IMR-90 (cell line): ENCODE measurements around the gene SLC16A7. TPM values are rescaled to one million over a fixed set of nuclear protein-coding genes. Genes with fewer than 3 reads are reported as not detected.

ENCODE experiments used
- ATAC-seq: fragments of 200-7000 bp; cut with Tn5 transposase; 2 replicates; pipeline ENCODE4 v1.9.1; 2020; ENCODE audit warnings: low read depth, mild to moderate bottlenecking, moderate library complexity
- BruUV-seq: library from RNA; stranded (reverse); fragments of 400-500 nt; replicated peaks from 2 replicates; lab custom pipeline; 2021; lab: Mats Ljungman, UMichigan
- CTCF ChIA-PET: fragments of 300-600 bp; formaldehyde crosslinking; extraction: SDS; loops from one replicate; lab custom pipeline; 2021; ENCODE audit warnings: antibody characterized with exemption; lab: Yijun Ruan, JAX
- POLR2A ChIA-PET: fragments of 300-600 bp; sonication (Branson Sonifier 250); formaldehyde crosslinking; loops from one replicate; lab custom pipeline; 2022; ENCODE audit warnings: antibody characterized with exemption; ENCODE audit not compliant: unreplicated experiment; lab: Charles Lee
- DNase-seq: peaks from one replicate; pipeline ENCODE4 v3.0.0; 2013
- H2AFZ ChIP-seq: replicated peaks from 2 replicates; pipeline ENCODE3; 2013; ENCODE audit warnings: low read length, mild to moderate bottlenecking; ENCODE audit not compliant: poor library complexity
- H2AK5ac ChIP-seq: 2 replicates; pipeline ENCODE4 v1.6.1; 2013; ENCODE audit warnings: low read depth, low read length, inconsistent platforms
- H2AK9ac ChIP-seq: replicated peaks from 2 replicates; pipeline ENCODE3; 2013; ENCODE audit warnings: mild to moderate bottlenecking, low read depth, low read length, moderate library complexity; ENCODE audit not compliant: poor library complexity
- H2BK120ac ChIP-seq: 2 replicates; pipeline ENCODE4 v1.6.1; 2013; ENCODE audit warnings: low read depth, low read length, inconsistent platforms
- H2BK15ac ChIP-seq: 3 replicates; pipeline ENCODE4 v1.6.1; 2013; ENCODE audit warnings: low read depth, low read length, inconsistent platforms
- H2BK20ac ChIP-seq: 2 replicates; pipeline ENCODE4 v1.6.1; 2013; ENCODE audit warnings: low read depth, mild to moderate bottlenecking, inconsistent platforms, low read length, moderate library complexity
- H2BK5ac ChIP-seq: 2 replicates; pipeline ENCODE4 v1.6.1; 2013; ENCODE audit warnings: mild to moderate bottlenecking, low read depth, low read length, inconsistent platforms; ENCODE audit not compliant: poor library complexity, severe bottlenecking
- H3K14ac ChIP-seq: replicated peaks from 2 replicates; pipeline ENCODE4 v1.6.1; 2013; ENCODE audit warnings: low read depth, low read length, inconsistent platforms
- H3K18ac ChIP-seq: 2 replicates; pipeline ENCODE4 v1.6.1; 2013; ENCODE audit warnings: low read depth, low read length, control low read depth
- H3K23ac ChIP-seq: 2 replicates; pipeline ENCODE4 v1.6.1; 2013; ENCODE audit warnings: low read depth, low read length, inconsistent platforms
- H3K27ac ChIP-seq: 2 replicates; pipeline ENCODE4 v1.5.1; 2013; ENCODE audit warnings: mild to moderate bottlenecking, control low read depth, low read length; ENCODE audit not compliant: insufficient read depth
- H3K27me3 ChIP-seq: 2 replicates; pipeline ENCODE4 v1.6.1; 2013; ENCODE audit warnings: low read length; ENCODE audit not compliant: control insufficient read depth, insufficient read depth
- H3K36me3 ChIP-seq: 2 replicates; pipeline ENCODE4 v1.6.1; 2013; ENCODE audit warnings: low read length, mixed read lengths; ENCODE audit not compliant: control insufficient read depth, insufficient read depth
- H3K4ac ChIP-seq: 2 replicates; pipeline ENCODE4 v1.6.1; 2013; ENCODE audit warnings: low read depth, low read length, inconsistent platforms
- H3K4me1 ChIP-seq: 2 replicates; pipeline ENCODE4 v1.6.1; 2013; ENCODE audit warnings: low read length, mixed read lengths; ENCODE audit not compliant: control insufficient read depth, insufficient read depth
- H3K4me2 ChIP-seq: 2 replicates; pipeline ENCODE4 v1.6.1; 2013; ENCODE audit warnings: low read depth, mild to moderate bottlenecking, control low read depth, low read length, moderate library complexity
- H3K4me3 ChIP-seq: 2 replicates; pipeline ENCODE4 v1.5.1; 2013; ENCODE audit warnings: low read depth, mild to moderate bottlenecking, control low read depth, low read length, moderate library complexity; ENCODE audit not compliant: insufficient read depth
- H3K56ac ChIP-seq: 2 replicates; pipeline ENCODE4 v1.6.1; 2013; ENCODE audit warnings: low read length, inconsistent platforms; ENCODE audit not compliant: insufficient read depth; ENCODE audit errors: extremely low read depth
- H3K79me1 ChIP-seq, 2 experiments: 2 replicates each; pipeline ENCODE4 v1.6.1; 2013; ENCODE audit warnings: low read length in 2 of 2, inconsistent platforms in 1 of 2, low read depth in 1 of 2
- H3K9ac ChIP-seq: 2 replicates; pipeline ENCODE4 v1.6.1; 2013; ENCODE audit warnings: low read depth, low read length, control low read depth
- H3K9me1 ChIP-seq: 2 replicates; pipeline ENCODE4 v1.6.1; 2013; ENCODE audit warnings: low read length, inconsistent platforms; ENCODE audit not compliant: insufficient read depth
- H3K9me3 ChIP-seq: 2 replicates; pipeline ENCODE4 v1.6.1; 2013; ENCODE audit warnings: low read length; ENCODE audit not compliant: control insufficient read depth, insufficient read depth
- H4K20me1 ChIP-seq: 2 replicates; pipeline ENCODE4 v1.6.1; 2013; ENCODE audit warnings: low read length, inconsistent platforms; ENCODE audit not compliant: insufficient read depth
- H4K5ac ChIP-seq: 2 replicates; pipeline ENCODE4 v1.6.1; 2013; ENCODE audit warnings: mild to moderate bottlenecking, low read depth, low read length, control low read depth
- H4K8ac ChIP-seq, 2 experiments: 2 replicates each; pipeline ENCODE4 v1.6.1; 2013; ENCODE audit warnings: low read depth in 2 of 2, low read length in 2 of 2, control low read depth in 1 of 2, inconsistent platforms in 1 of 2
- H4K91ac ChIP-seq: 2 replicates; pipeline ENCODE4 v1.6.1; 2013; ENCODE audit warnings: low read depth, low read length, inconsistent platforms; ENCODE audit not compliant: insufficient read depth
- BHLHE40 ChIP-seq: fragments of 150-350 bp; IDR thresholded peaks from 2 replicates; pipeline ENCODE4 v1.6.1; 2016; ENCODE audit warnings: mild to moderate bottlenecking, low read depth, low read length
- WGBS, 2 experiments: methylation state at CpG; one replicate each; pipeline versions ENCODE4 v1.1.5 to v1.1.7; 2013; ENCODE audit warnings: missing lambda C conversion rate in 2 of 2; ENCODE audit not compliant: insufficient read length in 1 of 2; ENCODE audit errors: extremely low coverage in 2 of 2; 5-methylcytosine and 5-hydroxymethylcytosine counted together
- dilution Hi-C: fragments of 300-500 bp; cut with HindIII; formaldehyde crosslinking; loops from one replicate; pipeline ENCODE4 v1.14.3; 2018; ENCODE audit warnings: low sequenced_read_pairs; ENCODE audit not compliant: unreplicated experiment
- in situ Hi-C: fragments of 300-500 bp; cut with MboI; formaldehyde crosslinking; loops from 3 replicates; pipeline ENCODE4 v1.14.3; 2019; ENCODE audit warnings: low sequenced_read_pairs, inconsistent platforms, mixed read lengths
- intact Hi-C: fragments of 100-400 bp; cut with micrococcal nuclease; formaldehyde crosslinking; loops from 2 replicates; pipeline ENCODE4 v1.10.0; 2022
- polyA plus RNA-seq, 3 experiments: library from polyadenylated mRNA; depleted of rRNA; stranded (reverse); fragments of >200 nt; gene quantifications; 2 replicates each; pipeline ENCODE4 v1.2.3, GENCODE V29; 2012; ENCODE audit warnings: low replicate concordance in 1 of 3
- total RNA-seq: library from RNA; depleted of rRNA; stranded (reverse); fragments of >200 nt; gene quantifications from 2 replicates; pipeline ENCODE4 v1.2.3, GENCODE V29; 2012

The SLC16A7 gene
- total and polyA plus RNA-seq, 2 of the 4 experiments (the other 2 are of a cell fraction): 2.6 to 21.5 TPM

- no peak overlapping the region for H2BK120ac ChIP-seq
- no peak overlapping the region for H4K8ac ChIP-seq
- H3K27me3 ChIP-seq: no peaks in the 10 kb centered on the region
- WGBS, 2 experiments: no CpG with 5 or more reads among the region's 1 CpG
- no peak overlapping the region for H3K27ac ChIP-seq
- no TSS peak for BruUV-seq
- DNase-seq (peak; percentile 25), ATAC-seq (peak; percentile 56)
- no peak overlapping the region for H2AFZ ChIP-seq
- no peaks in the 10 kb centered on the region; the same call in 1 of the 2 replicates for H3K36me3 ChIP-seq
- H3K4ac ChIP-seq: no peak overlapping the region
- ChIA-PET CTCF (interaction anchor here (0.5 to 1.3 kb wide), 6 partner anchors 13 to 1868 kb away, joined by 3 to 6 read pairs (median 4); no protein-coding TSS in a partner anchor), POLR2A (no interaction called here)
- no peak overlapping the region for H3K9ac ChIP-seq
- no peak overlapping the region for H3K4me3 ChIP-seq
- no peaks in the 10 kb centered on the region for H3K9me3 ChIP-seq
- no peaks in the 10 kb centered on the region for H4K20me1 ChIP-seq
- H2BK20ac ChIP-seq: no peak overlapping the region
- no peak overlapping the region for H3K14ac ChIP-seq
- H2BK5ac ChIP-seq: no peak overlapping the region
- no peaks in the 10 kb centered on the region; a peak in 1 of 4 replicates for H3K79me1 ChIP-seq
- H3K56ac ChIP-seq: no peak overlapping the region
- H2BK15ac ChIP-seq: no peak overlapping the region
- H3K23ac ChIP-seq: no peak overlapping the region
- H4K91ac ChIP-seq: no peak overlapping the region
- TF ChIP-seq BHLHE40: no peak
- H2AK9ac ChIP-seq: no peak overlapping the region
- H2AK5ac ChIP-seq: no peak overlapping the region
- no peak overlapping the region for H3K18ac ChIP-seq
- intact Hi-C loops (no loop called here), in situ Hi-C loops (no loop called here), dilution Hi-C loops (no loop called here)
- peak overlapping the region; percentile 2; the same call in 1 of the 2 replicates for H3K4me2 ChIP-seq
- 0 out of 2 replicates have a peak, but pooled peaks cover 1% of the 10 kb centered on the region for H3K4me1 ChIP-seq
- no peaks in the 10 kb centered on the region for H3K9me1 ChIP-seq
- no peak overlapping the region for H4K5ac ChIP-seq
Measured at GRCh38 chr12:59651229-59651920, 55.5 kb downstream of the SLC16A7 start.
